ENCODE results near the gene MYH14. TPM values are rescaled to one million over a fixed set of nuclear protein-coding genes. Genes with fewer than 3 reads are reported as not detected.
A peak's percentile ranks its signal among the peaks of the same experiment; 100 is the strongest.

MYH14 gene
- total and polyA plus RNA-seq, 3 experiments from 2014 or later, result not detected

GRCh38 chr19:50359328-50359818, 156.0 kb downstream of the MYH14 start:
- no peak for DNase-seq
- H3K27ac Mint-ChIP-seq, result peak overlapping the region; percentile 64 to 99 (median 96)
- peaks cover 43% of the 10 kb centered on the region for H3K4me1 ChIP-seq (ENCODE audit: insufficient read depth, low read length)

More at GRCh38 chr19:50359328-50359818, 156.0 kb downstream of the MYH14 start:
- H3K4me3 Mint-ChIP-seq, result peak overlapping the region; percentile 75 to 97 (median 90)
- CTCF ChIA-PET, result interaction anchor here (0.7 to 0.8 kb wide), 2 partner anchors 101 to 563 kb away, joined by 3 read pairs; no protein-coding TSS in a partner anchor
- Histone ChIP-seq H3K27ac (ENCODE audit: low read depth, low read length) (peak overlapping the region; percentile 97), H3K36me3 (ENCODE audit: insufficient read depth, low read length) (no peaks in the 10 kb centered on the region), H3K9me3 (ENCODE audit: low read length) (no peaks in the 10 kb centered on the region), H3K27me3 (ENCODE audit: insufficient read depth, low read length, poor library complexity, severe bottlenecking) (no peaks in the 10 kb centered on the region), H3K4me3 (ENCODE audit: low read length) (no peak overlapping the region)
- H3K4me1 Mint-ChIP-seq, result peaks cover 30 to 55% (median 55%) of the 10 kb centered on the region in 3 donors
- H3K27me3 Mint-ChIP-seq, result peaks cover 1 to 4% of the 10 kb centered on the region in 2 donors
- no peaks in the 10 kb centered on the region for H3K9me3 Mint-ChIP-seq
- H3K36me3 Mint-ChIP-seq, result peaks cover 0 to 11% (median 4%) of the 10 kb centered on the region in 3 donors
- POLR2A ChIA-PET, result interaction anchor here (2.8 kb wide), 1 partner anchor 16 kb away, joined by 19 read pairs; the partner anchor contains the start of gene NR1H2

Other genes with a start within 250 kb of the MYH14 start
- not detected for gene SIGLEC11, start 242.4 kb upstream of the MYH14 start, total RNA-seq
- not detected for gene SIGLEC11, start 242.4 kb upstream of the MYH14 start, polyA plus RNA-seq
- gene VRK3, start 178.2 kb upstream of the MYH14 start, total RNA-seq, result 10 to 100 TPM; 62.4 to 66.5 TPM
- gene VRK3, start 178.2 kb upstream of the MYH14 start, polyA plus RNA-seq, result 92.7 TPM
- 1 to 10 TPM; 8.5 to 9.8 TPM for gene ZNF473, start 177.6 kb upstream of the MYH14 start, total RNA-seq
- gene ZNF473, start 177.6 kb upstream of the MYH14 start, polyA plus RNA-seq, result 4.5 TPM
- gene IZUMO2, start 40.3 kb upstream of the MYH14 start, total RNA-seq, result not detected
- not detected for gene IZUMO2, start 40.3 kb upstream of the MYH14 start, polyA plus RNA-seq
- gene KCNC3, start 125.8 kb downstream of the MYH14 start, total RNA-seq, result under 1 TPM; 0.68 to 0.73 TPM
- not detected for gene KCNC3, start 125.8 kb downstream of the MYH14 start, polyA plus RNA-seq
- gene NAPSA, start 162.0 kb downstream of the MYH14 start, total RNA-seq, result 10 to 100 TPM; 19.7 to 22.5 TPM
- 1.6 TPM for gene NAPSA, start 162.0 kb downstream of the MYH14 start, polyA plus RNA-seq
- 10 to 100 TPM; 79.7 to 82.3 TPM for gene NR1H2, start 172.8 kb downstream of the MYH14 start, total RNA-seq
- 95.5 TPM for gene NR1H2, start 172.8 kb downstream of the MYH14 start, polyA plus RNA-seq
- gene POLD1, start 180.7 kb downstream of the MYH14 start, total RNA-seq, result 100 to 1,000 TPM; 154 to 160 TPM
- gene POLD1, start 180.7 kb downstream of the MYH14 start, polyA plus RNA-seq, result 29.4 TPM
- 1 to 10 TPM in 1 of 2 experiments, under 1 TPM in 1; 1.00 to 2.2 TPM for gene SPIB, start 215.3 kb downstream of the MYH14 start, total RNA-seq
- gene SPIB, start 215.3 kb downstream of the MYH14 start, polyA plus RNA-seq, result 0.52 TPM
- gene MYBPC2, start 229.3 kb downstream of the MYH14 start, total RNA-seq, result under 1 TPM; 0.07 to 0.24 TPM
- not detected for gene MYBPC2, start 229.3 kb downstream of the MYH14 start, polyA plus RNA-seq